ENCODE data around the gene ASAP3. TPM values are rescaled to one million over a fixed set of nuclear protein-coding genes. Genes with fewer than 3 reads are reported as not detected.

ASAP3 gene
- total and polyA plus RNA-seq, 9 of the 15 experiments (the other 6 are each of a cell fraction or from before 2014, with no cell fraction given), result 1.7 to 31.2 (median 17.4) TPM

DNA sequence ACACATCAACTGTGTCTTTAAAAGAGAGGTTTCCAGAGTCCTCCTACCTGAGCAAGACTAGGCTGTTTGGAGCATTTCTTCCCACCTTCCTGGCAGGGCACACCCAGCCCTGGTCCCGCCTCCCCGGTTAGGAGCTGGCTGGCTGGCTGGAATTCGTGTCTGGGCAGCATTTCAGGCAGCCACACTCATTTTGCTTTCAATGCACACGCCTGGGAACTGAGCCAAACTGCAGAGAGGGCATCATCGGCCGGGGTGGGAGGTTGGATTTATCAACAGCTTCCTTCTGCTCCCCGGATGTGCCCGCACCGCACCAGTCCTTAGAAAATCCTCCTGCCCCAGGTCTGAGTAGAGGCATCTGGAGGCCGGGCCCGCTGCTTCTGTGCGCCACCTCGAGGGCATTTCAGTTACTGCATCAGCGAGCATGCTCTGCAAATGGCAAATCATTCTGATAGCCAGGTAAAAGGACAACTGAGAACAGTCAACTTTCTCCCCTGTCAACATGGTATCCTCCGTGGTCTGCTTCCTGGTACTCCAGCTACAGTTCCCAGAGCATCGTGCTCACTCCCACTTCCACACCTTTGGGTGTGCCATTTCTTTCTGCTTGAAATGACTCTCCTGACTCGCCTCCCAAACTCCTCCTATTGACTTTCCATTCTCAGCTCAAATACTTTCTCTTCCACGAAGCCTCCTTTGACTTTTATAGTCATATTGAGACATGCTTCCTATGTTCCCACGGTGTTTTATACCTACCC, 80.1 kb downstream of the ASAP3 start (continued):
- TF ChIP-seq PHF8 (IDR thresholded peaks at IDR 0.05; ENCODE audit: borderline replicate concordance, low read length), result no peak
- TF ChIP-seq, protein P1, sequence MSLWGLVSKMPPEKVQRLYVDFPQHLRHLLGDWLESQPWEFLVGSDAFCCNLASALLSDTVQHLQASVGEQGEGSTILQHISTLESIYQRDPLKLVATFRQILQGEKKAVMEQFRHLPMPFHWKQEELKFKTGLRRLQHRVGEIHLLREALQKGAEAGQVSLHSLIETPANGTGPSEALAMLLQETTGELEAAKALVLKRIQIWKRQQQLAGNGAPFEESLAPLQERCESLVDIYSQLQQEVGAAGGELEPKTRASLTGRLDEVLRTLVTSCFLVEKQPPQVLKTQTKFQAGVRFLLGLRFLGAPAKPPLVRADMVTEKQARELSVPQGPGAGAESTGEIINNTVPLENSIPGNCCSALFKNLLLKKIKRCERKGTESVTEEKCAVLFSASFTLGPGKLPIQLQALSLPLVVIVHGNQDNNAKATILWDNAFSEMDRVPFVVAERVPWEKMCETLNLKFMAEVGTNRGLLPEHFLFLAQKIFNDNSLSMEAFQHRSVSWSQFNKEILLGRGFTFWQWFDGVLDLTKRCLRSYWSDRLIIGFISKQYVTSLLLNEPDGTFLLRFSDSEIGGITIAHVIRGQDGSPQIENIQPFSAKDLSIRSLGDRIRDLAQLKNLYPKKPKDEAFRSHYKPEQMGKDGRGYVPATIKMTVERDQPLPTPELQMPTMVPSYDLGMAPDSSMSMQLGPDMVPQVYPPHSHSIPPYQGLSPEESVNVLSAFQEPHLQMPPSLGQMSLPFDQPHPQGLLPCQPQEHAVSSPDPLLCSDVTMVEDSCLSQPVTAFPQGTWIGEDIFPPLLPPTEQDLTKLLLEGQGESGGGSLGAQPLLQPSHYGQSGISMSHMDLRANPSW (CRISPR knock-in tag; IDR thresholded peaks at IDR 0.05), result no peak
- no peak for TF ChIP-seq ZNF408 (CRISPR knock-in tag; IDR thresholded peaks at IDR 0.05; ENCODE audit: low read depth)
- peak; percentile 84 for TF ChIP-seq MYC (IDR thresholded peaks at IDR 0.05; ENCODE audit: low read depth, low read length)
- TF ChIP-seq MYC (CRISPR knock-in tag; IDR thresholded peaks at IDR 0.05; ENCODE audit: borderline replicate concordance, low read depth), result no peak
- no peak for TF ChIP-seq ZNF311 (CRISPR knock-in tag; IDR thresholded peaks at IDR 0.05)
- no peak for TF ChIP-seq ZNF121 (CRISPR knock-in tag; conservative IDR thresholded peaks at IDR 0.05)
- TF ChIP-seq ZNF175 (CRISPR knock-in tag; IDR thresholded peaks at IDR 0.05; ENCODE audit: low read depth), result no peak
- peak; percentile 96 for TF ChIP-seq SMC3 (conservative IDR thresholded peaks at IDR 0.05; ENCODE audit: insufficient read depth, low read depth, low read length)
- TF ChIP-seq BCOR (IDR thresholded peaks at IDR 0.05), result no peak
- TF ChIP-seq CREBBP (IDR thresholded peaks at IDR 0.05; ENCODE audit: low read depth, low read length), result no peak
- no peak for TF ChIP-seq MTF1 (CRISPR knock-in tag; IDR thresholded peaks at IDR 0.05; ENCODE audit: borderline replicate concordance)
- no peak for TF ChIP-seq HMGN3 (IDR thresholded peaks at IDR 0.05; ENCODE audit: borderline replicate concordance, extremely low read depth, insufficient read length, low read depth, low read length)
- no peak for TF ChIP-seq DDX20 (tag; IDR thresholded peaks at IDR 0.05; ENCODE audit: low read depth)
- no peak for TF ChIP-seq ZNF239 (CRISPR knock-in tag; IDR thresholded peaks at IDR 0.05)
- no peak for TF ChIP-seq PPARD (CRISPR knock-in tag; IDR thresholded peaks at IDR 0.05)
- TF ChIP-seq, protein P2, sequence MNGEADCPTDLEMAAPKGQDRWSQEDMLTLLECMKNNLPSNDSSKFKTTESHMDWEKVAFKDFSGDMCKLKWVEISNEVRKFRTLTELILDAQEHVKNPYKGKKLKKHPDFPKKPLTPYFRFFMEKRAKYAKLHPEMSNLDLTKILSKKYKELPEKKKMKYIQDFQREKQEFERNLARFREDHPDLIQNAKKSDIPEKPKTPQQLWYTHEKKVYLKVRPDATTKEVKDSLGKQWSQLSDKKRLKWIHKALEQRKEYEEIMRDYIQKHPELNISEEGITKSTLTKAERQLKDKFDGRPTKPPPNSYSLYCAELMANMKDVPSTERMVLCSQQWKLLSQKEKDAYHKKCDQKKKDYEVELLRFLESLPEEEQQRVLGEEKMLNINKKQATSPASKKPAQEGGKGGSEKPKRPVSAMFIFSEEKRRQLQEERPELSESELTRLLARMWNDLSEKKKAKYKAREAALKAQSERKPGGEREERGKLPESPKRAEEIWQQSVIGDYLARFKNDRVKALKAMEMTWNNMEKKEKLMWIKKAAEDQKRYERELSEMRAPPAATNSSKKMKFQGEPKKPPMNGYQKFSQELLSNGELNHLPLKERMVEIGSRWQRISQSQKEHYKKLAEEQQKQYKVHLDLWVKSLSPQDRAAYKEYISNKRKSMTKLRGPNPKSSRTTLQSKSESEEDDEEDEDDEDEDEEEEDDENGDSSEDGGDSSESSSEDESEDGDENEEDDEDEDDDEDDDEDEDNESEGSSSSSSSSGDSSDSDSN (IDR thresholded peaks at IDR 0.05; ENCODE audit: borderline replicate concordance in 1 of 2, low read depth in 2 of 2, low read length in 2 of 2), result 0 out of 4 replicates have a peak, but pooled peaks of 1 of the 2 experiments have one; percentile 10
- no peak for TF ChIP-seq ZNF75A (CRISPR knock-in tag; IDR thresholded peaks at IDR 0.05)
- TF ChIP-seq TEAD1 (CRISPR knock-in tag; IDR thresholded peaks at IDR 0.05), result peak in 1 of 2 experiments; percentile 75; a peak in 2 of 4 replicates
- TF ChIP-seq, protein P3, sequence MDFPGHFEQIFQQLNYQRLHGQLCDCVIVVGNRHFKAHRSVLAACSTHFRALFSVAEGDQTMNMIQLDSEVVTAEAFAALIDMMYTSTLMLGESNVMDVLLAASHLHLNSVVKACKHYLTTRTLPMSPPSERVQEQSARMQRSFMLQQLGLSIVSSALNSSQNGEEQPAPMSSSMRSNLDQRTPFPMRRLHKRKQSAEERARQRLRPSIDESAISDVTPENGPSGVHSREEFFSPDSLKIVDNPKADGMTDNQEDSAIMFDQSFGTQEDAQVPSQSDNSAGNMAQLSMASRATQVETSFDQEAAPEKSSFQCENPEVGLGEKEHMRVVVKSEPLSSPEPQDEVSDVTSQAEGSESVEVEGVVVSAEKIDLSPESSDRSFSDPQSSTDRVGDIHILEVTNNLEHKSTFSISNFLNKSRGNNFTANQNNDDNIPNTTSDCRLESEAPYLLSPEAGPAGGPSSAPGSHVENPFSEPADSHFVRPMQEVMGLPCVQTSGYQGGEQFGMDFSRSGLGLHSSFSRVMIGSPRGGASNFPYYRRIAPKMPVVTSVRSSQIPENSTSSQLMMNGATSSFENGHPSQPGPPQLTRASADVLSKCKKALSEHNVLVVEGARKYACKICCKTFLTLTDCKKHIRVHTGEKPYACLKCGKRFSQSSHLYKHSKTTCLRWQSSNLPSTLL (IDR thresholded peaks at IDR 0.05), result no peak
